GM23248 (cell line): Measurements from ENCODE around the gene KCNQ1OT1.

Experiments used
- EZH2 ChIP-seq: fragments of 200-600 bp; sonication (generic); IDR thresholded peaks from 2 replicates; pipeline ENCODE4 v1.6.1; 2018; ENCODE audit warnings: antibody characterized with exemption, mild to moderate bottlenecking; ENCODE audit not compliant: insufficient read depth, poor library complexity, severe bottlenecking
- EZH2phosphoT487 ChIP-seq: fragments of 200-600 bp; sonication (generic); IDR thresholded peaks from 2 replicates; pipeline ENCODE4 v1.6.1; 2018; ENCODE audit warnings: antibody characterized with exemption, moderate library complexity, mild to moderate bottlenecking, low read depth; ENCODE audit not compliant: insufficient read depth

- no peak for TF ChIP-seq EZH2
- no peak for TF ChIP-seq EZH2phosphoT487
Observed at GRCh38 chr11:2571598-2572281, 128.1 kb downstream of the KCNQ1OT1 start.
